CD14-positive monocyte (primary cell): Measurements from ENCODE around the gene RGMA. TPM values are rescaled to one million over a fixed set of nuclear protein-coding genes. Genes with fewer than 3 reads are reported as not detected.

Experiments used
- DNase-seq, 3 donors: peaks; one replicate each; pipeline ENCODE4 v3.0.0-alpha.2; 2011 to 2022
- H2AFZ ChIP-seq: 2 replicates; pipeline ENCODE4 v1.6.0; 2012; ENCODE audit warnings: mild to moderate bottlenecking, low read depth, low read length, inconsistent platforms; ENCODE audit not compliant: insufficient read depth, poor library complexity, severe bottlenecking
- H3K27ac ChIP-seq, 2 donors: 1 replicate in 1 of 2; 2 replicates in 1 of 2; pipeline ENCODE4 v1.5.1; 2012 to 2013; ENCODE audit warnings: low read length in 2 of 2, control low read depth in 1 of 2, inconsistent platforms in 1 of 2, low read depth in 1 of 2, mild to moderate bottlenecking in 1 of 2
- H3K27me3 ChIP-seq, 2 donors: one replicate each; pipeline versions ENCODE4 v1.6.0 to v1.6.1; 2011 to 2013; ENCODE audit warnings: low read length in 2 of 2; ENCODE audit not compliant: control insufficient read depth in 2 of 2, insufficient read depth in 2 of 2
- H3K36me3 ChIP-seq, 2 donors: replicated peaks in 1 of 2; 1 replicate in 1 of 2; 2 replicates in 1 of 2; pipeline versions ENCODE4 v1.5.1 to v1.6.1; 2012 to 2013; ENCODE audit warnings: low read length in 2 of 2, control low read depth in 1 of 2, inconsistent platforms in 1 of 2, mild to moderate bottlenecking in 1 of 2; ENCODE audit not compliant: insufficient read depth in 2 of 2, control insufficient read depth in 1 of 2
- H3K4me1 ChIP-seq, 2 donors: 1 replicate in 1 of 2; 2 replicates in 1 of 2; pipeline versions ENCODE4 v1.5.1 to v1.6.1; 2012 to 2013; ENCODE audit warnings: low read length in 2 of 2, control low read depth in 1 of 2, inconsistent platforms in 1 of 2, mild to moderate bottlenecking in 1 of 2, moderate library complexity in 1 of 2; ENCODE audit not compliant: insufficient read depth in 2 of 2, control insufficient read depth in 1 of 2
- H3K4me2 ChIP-seq: replicated peaks from 2 replicates; pipeline ENCODE3; 2012; ENCODE audit warnings: low read length, moderate library complexity, mild to moderate bottlenecking; ENCODE audit not compliant: poor library complexity, severe bottlenecking; ENCODE audit errors: extremely low read depth
- H3K4me3 ChIP-seq, 3 experiments: fragments of 200-600 bp in 1 of 3; sonication (generic) in 1 of 3; replicated peaks in 1 of 3; 1 replicate in 2 of 3; 2 replicates in 1 of 3; pipeline ENCODE4 v1.5.1; 2011 to 2013; ENCODE audit warnings: low read length in 3 of 3, mild to moderate bottlenecking in 3 of 3, control low read depth in 2 of 3, low read depth in 2 of 3, inconsistent platforms in 1 of 3, moderate library complexity in 1 of 3
- H3K79me2 ChIP-seq: 2 replicates; pipeline ENCODE4 v1.6.0; 2012; ENCODE audit warnings: mild to moderate bottlenecking, control low read depth, inconsistent platforms, low read length, moderate library complexity; ENCODE audit not compliant: insufficient read depth
- H3K9ac ChIP-seq: 2 replicates; pipeline ENCODE4 v1.6.0; 2017; ENCODE audit warnings: low read length, mild to moderate bottlenecking; ENCODE audit not compliant: insufficient read depth, poor library complexity, severe bottlenecking
- H3K9me3 ChIP-seq, 2 donors: replicated peaks in 1 of 2; 1 replicate in 1 of 2; 2 replicates in 1 of 2; pipeline versions ENCODE4 v1.5.1 to v1.6.1; 2012 to 2013; ENCODE audit warnings: low read length in 2 of 2, control low read depth in 1 of 2; ENCODE audit not compliant: control insufficient read depth in 1 of 2, insufficient read depth in 1 of 2
- H4K20me1 ChIP-seq: 2 replicates; pipeline ENCODE4 v1.6.0; 2012; ENCODE audit warnings: mild to moderate bottlenecking, low read length, control low read depth, moderate library complexity; ENCODE audit not compliant: insufficient read depth
- H3K27ac Mint-ChIP-seq, 7 donors: one replicate each; pipeline ENCODE4 v1.8.0; 2020; ENCODE audit warnings: mild to moderate bottlenecking in 7 of 7, mixed read lengths in 7 of 7, moderate library complexity in 6 of 7, inconsistent platforms in 2 of 7
- H3K27me3 Mint-ChIP-seq, 3 donors: one replicate each; pipeline ENCODE4 v1.8.0; 2021 to 2022; ENCODE audit warnings: low read depth in 3 of 3, mild to moderate bottlenecking in 3 of 3, mixed read lengths in 3 of 3, moderate library complexity in 3 of 3, inconsistent platforms in 1 of 3
- H3K36me3 Mint-ChIP-seq, 2 donors: one replicate each; pipeline ENCODE4 v1.8.0; 2020; ENCODE audit warnings: mixed read lengths in 2 of 2, inconsistent platforms in 1 of 2, mild to moderate bottlenecking in 1 of 2
- H3K4me1 Mint-ChIP-seq: one replicate; pipeline ENCODE4 v1.8.0; 2020; ENCODE audit warnings: mild to moderate bottlenecking, mixed read lengths
- H3K4me3 Mint-ChIP-seq, 2 donors: one replicate each; pipeline ENCODE4 v1.8.0; 2020; ENCODE audit warnings: mild to moderate bottlenecking in 2 of 2, mixed read lengths in 2 of 2, moderate library complexity in 1 of 2
- H3K9me3 Mint-ChIP-seq, 7 donors: one replicate each; pipeline ENCODE4 v1.8.0; 2020 to 2022; ENCODE audit warnings: mixed read lengths in 7 of 7, mild to moderate bottlenecking in 6 of 7, moderate library complexity in 6 of 7, inconsistent platforms in 2 of 7
- CTCF ChIP-seq: fragments of 200-600 bp; IDR thresholded peaks from one replicate; pipeline ENCODE4 v1.8.0; 2022; ENCODE audit warnings: antibody characterized with exemption, mild to moderate bottlenecking
- WGBS: methylation state at CpG from one replicate; pipeline ENCODE4 v1.1.5; 2013; ENCODE audit warnings: missing lambda C conversion rate; ENCODE audit not compliant: insufficient coverage; 5-methylcytosine and 5-hydroxymethylcytosine counted together
- intact Hi-C, 2 donors: fragments of 100-400 bp; cut with micrococcal nuclease; formaldehyde crosslinking; loops; one replicate each; pipeline versions ENCODE4 v1.15.0 to v1.15.1; 2023
- polyA plus RNA-seq, 3 donors: library from polyadenylated mRNA; depleted of rRNA in 1 of 3; unstranded in 2 of 3; stranded (reverse) in 1 of 3; fragments of 300-500 nt in 2 of 3; fragments of >200 nt in 1 of 3; fragmentation: Illumina TruSeq in 2 of 3; gene quantifications; 1 replicate in 2 of 3; 2 replicates in 1 of 3; pipeline ENCODE4 v1.2.3, GENCODE V29; 2012 to 2021

RGMA gene
- polyA plus RNA-seq, 3 donors: 0.07 to 0.35 (median 0.08) TPM

GRCh38 chr15:93029214-93029835 lies 59.7 kb downstream of the RGMA start:
- Histone ChIP-seq H3K36me3 (peaks cover 9 to 10% of the 10 kb centered on the region in 2 donors), H3K79me2 (peaks cover 6% of the 10 kb centered on the region), H3K27ac (peak overlapping the region; percentile 87 to 95), H3K9ac (no peak overlapping the region), H4K20me1 (peaks cover 21% of the 10 kb centered on the region), H3K4me3 (peak overlapping the region in 1 of 3 experiments; percentile 18), H3K4me2 (peak overlapping the region; percentile 35), H3K4me1 (peaks cover 66 to 69% of the 10 kb centered on the region in 2 donors), H2AFZ (peak overlapping the region; percentile 18), H3K27me3 (no peaks in the 10 kb centered on the region), H3K9me3 (no peaks in the 10 kb centered on the region)
- Mint-ChIP-seq H3K27ac (peak overlapping the region; percentile 93 to 98 (median 96)), H3K4me1 (peaks cover 64% of the 10 kb centered on the region), H3K9me3 (peaks cover 0 to 6% (median 3%) of the 10 kb centered on the region in 7 donors), H3K36me3 (peaks cover 20 to 26% of the 10 kb centered on the region in 2 donors), H3K27me3 (peaks cover 2% of the 10 kb centered on the region in 3 donors), H3K4me3 (peak overlapping the region in 1 of 2 donors; percentile 68)
- TF ChIP-seq CTCF: no peak
- peak in 2 of 3 donors; percentile 52 for DNase-seq
- intact Hi-C loops: loop anchor here in 1 of 2 donors (10.0 kb wide), 1 partner anchor 235 kb away; no protein-coding TSS in a partner anchor
- 13% methylated on average over 11 of the region's 17 CpGs for WGBS

GRCh38 chr15:93028632-93029213 lies 60.3 kb downstream of the RGMA start:
- peaks cover 26 to 32% of the 10 kb centered on the region in 2 donors for H3K36me3 Mint-ChIP-seq
- intact Hi-C loops: loop anchor here in 1 of 2 donors (10.0 kb wide), 1 partner anchor 234 kb away; no protein-coding TSS in a partner anchor
- peaks cover 0 to 6% (median 3%) of the 10 kb centered on the region in 7 donors for H3K9me3 Mint-ChIP-seq
- Histone ChIP-seq H4K20me1 (peaks cover 21% of the 10 kb centered on the region), H3K9me3 (no peaks in the 10 kb centered on the region), H3K4me3 (peak overlapping the region in 1 of 3 experiments; percentile 18), H3K36me3 (peaks cover 12 to 16% of the 10 kb centered on the region in 2 donors), H2AFZ (peak overlapping the region; percentile 18), H3K4me2 (peak overlapping the region; percentile 35), H3K79me2 (peaks cover 6% of the 10 kb centered on the region), H3K4me1 (peaks cover 66 to 70% of the 10 kb centered on the region in 2 donors), H3K9ac (peak overlapping the region; percentile 35), H3K27me3 (no peaks in the 10 kb centered on the region), H3K27ac (peak overlapping the region; percentile 87 to 95)
- no peak for TF ChIP-seq CTCF
- H3K27ac Mint-ChIP-seq: peak overlapping the region; percentile 93 to 98 (median 97)
- peaks cover 64% of the 10 kb centered on the region for H3K4me1 Mint-ChIP-seq
- peak overlapping the region; percentile 7 to 68 for H3K4me3 Mint-ChIP-seq
- WGBS: 10% methylated on average over 15 of the region's 21 CpGs
- DNase-seq: peak; percentile 84 to 95 (median 89)
- H3K27me3 Mint-ChIP-seq: peaks cover 0 to 2% (median 2%) of the 10 kb centered on the region in 3 donors
